Stimulated activated memory B cell treated with anti-CD40 and anti-IgM and Interleukin-4, amounts not matched to agents 10 μg/mL and 1 μg/mL and 100 μg/mL, for 72 hours (primary cell): ENCODE results near the gene IFNL1.
"Not testable (repeated sequence)": the region's sequence is repeated elsewhere in the genome, so short reads cannot be mapped to it uniquely, and the experiment has no call there.

Source experiments
- ATAC-seq: fragments of 150-1000 bp; cut with Tn5 transposase; 2 replicates; pipeline ENCODE4 v1.10.0; 2021
- H3K27ac Mint-ChIP-seq: one replicate; pipeline ENCODE4 v1.8.0; 2022; ENCODE audit warnings: mild to moderate bottlenecking, mixed read lengths
- H3K27me3 Mint-ChIP-seq: one replicate; pipeline ENCODE4 v1.8.0; 2022; ENCODE audit warnings: mixed read lengths
- H3K36me3 Mint-ChIP-seq: one replicate; pipeline ENCODE4 v1.8.0; 2022; ENCODE audit warnings: mixed read lengths
- H3K4me1 Mint-ChIP-seq: one replicate; pipeline ENCODE4 v1.8.0; 2022; ENCODE audit warnings: mixed read lengths
- H3K4me3 Mint-ChIP-seq: one replicate; pipeline ENCODE4 v1.8.0; 2022; ENCODE audit warnings: mild to moderate bottlenecking, moderate library complexity, mixed read lengths
- H3K9me3 Mint-ChIP-seq: one replicate; pipeline ENCODE4 v1.8.0; 2022; ENCODE audit warnings: mixed read lengths

Gene IFNL1

DNA sequence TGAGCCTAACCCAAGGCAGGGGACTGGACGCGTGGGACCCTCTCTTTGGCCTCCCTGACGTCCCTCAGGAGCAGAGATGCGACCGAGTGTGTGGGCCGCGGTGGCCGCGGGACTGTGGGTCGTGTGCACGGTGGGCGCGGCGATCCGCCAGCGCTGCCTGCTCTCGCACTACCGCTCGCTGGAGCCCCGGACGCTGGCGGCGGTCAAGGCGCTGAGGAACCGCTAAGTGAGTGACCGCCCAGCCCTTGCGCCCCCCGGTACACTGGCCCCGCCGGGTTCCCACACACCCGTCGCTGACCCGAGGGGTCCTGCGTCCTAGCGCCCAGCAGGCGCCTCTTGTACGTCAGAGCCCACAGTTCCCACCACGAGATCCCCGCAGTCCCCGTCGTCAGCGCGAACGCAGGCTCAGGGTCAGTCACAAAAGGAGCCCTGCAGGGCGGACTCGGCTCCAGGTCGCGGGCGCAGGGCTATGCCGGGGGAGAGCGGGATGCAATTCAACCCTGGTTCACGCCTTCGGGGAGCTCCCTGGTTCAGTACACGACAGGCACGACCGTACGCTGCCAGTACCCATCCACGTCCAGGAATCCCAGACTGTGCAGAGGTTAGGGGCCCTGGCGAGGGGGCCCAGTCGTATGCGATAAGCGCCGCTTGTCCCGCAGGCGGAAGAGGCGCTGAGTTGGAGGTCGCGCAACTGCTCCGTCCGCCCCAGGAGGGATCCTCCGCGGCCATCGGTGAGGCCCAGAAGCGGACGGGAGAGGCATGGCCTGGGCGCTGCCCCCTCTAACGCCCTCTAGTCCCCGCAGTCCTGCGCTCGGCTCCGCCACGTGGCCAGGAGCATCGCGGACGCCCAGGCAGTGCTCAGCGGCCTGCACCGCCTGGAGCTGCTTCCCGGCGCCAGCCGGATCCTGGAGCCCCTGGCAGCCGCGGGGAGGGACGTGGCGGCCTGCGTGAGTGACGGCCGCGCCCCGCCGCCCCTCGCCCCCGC lies 31.6 kb upstream of the IFNL1 start:
- H3K27me3 Mint-ChIP-seq, result peaks cover 64% of the 10 kb centered on the region
- no peaks in the 10 kb centered on the region for H3K4me1 Mint-ChIP-seq
- ATAC-seq, result no peak
- no peaks in the 10 kb centered on the region for H3K36me3 Mint-ChIP-seq
- no peak overlapping the region for H3K27ac Mint-ChIP-seq
- no peak overlapping the region for H3K4me3 Mint-ChIP-seq
- H3K9me3 Mint-ChIP-seq, result no peaks in the 10 kb centered on the region

DNA sequence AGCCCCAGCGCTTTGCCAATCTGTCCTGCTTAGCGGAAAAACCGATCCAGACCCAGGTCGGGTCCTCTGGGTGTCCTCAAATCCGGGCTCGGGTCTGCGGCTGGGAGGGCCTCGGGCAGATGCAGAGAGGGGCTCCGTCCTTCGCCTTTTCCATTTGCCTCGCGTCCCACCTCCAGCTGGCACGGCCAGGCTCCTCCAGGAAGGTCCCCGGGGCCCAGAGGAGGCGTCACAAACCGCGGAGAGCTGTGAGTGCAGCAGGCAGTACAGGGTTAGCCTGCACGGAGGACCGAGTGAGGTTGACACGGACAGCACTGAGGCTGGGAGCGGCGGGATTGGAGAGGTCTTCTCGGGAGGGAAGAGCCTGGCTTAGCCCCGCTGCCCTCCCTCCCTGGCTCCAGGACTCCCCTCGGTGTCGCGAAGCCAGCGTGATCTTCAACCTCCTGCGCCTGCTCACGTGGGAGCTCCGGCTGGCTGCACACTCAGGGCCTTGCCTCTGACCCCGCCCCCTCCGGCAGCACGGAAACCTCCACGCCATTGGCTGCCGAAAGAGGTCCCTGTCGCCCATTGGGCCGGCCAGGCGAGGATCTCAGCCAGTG lies 30.8 kb upstream of the IFNL1 start:
- no peak for ATAC-seq
- Mint-ChIP-seq H3K27ac (no peak overlapping the region), H3K4me3 (no peak overlapping the region)

GRCh38 chr19:39268085-39268484 lies 28.1 kb upstream of the IFNL1 start, which contains the start of gene IFNL2:
Gene IFNL2 (plus strand): TSS chr19:39268396. CDS start chr19:39268569, 173 bp downstream.
- not testable (repeated sequence) for H3K36me3 Mint-ChIP-seq, H3K4me3 Mint-ChIP-seq

More for the DNA sequence above, 30.8 kb upstream of the IFNL1 start:
- H3K4me1 Mint-ChIP-seq, result no peaks in the 10 kb centered on the region
- no peaks in the 10 kb centered on the region for H3K9me3 Mint-ChIP-seq
- H3K27me3 Mint-ChIP-seq, result peaks cover 72% of the 10 kb centered on the region
- no peaks in the 10 kb centered on the region for H3K36me3 Mint-ChIP-seq

GRCh38 chr19:39268531-39269223 lies 27.5 kb upstream of the IFNL1 start:
- not testable (repeated sequence) for H3K4me1 Mint-ChIP-seq, H3K36me3 Mint-ChIP-seq, H3K4me3 Mint-ChIP-seq, H3K27ac Mint-ChIP-seq, H3K9me3 Mint-ChIP-seq, ATAC-seq
- peaks cover 61% of the 10 kb centered on the region for H3K27me3 Mint-ChIP-seq

More at GRCh38 chr19:39268085-39268484, 28.1 kb upstream of the IFNL1 start, which contains the start of gene IFNL2:
- H3K27me3 Mint-ChIP-seq, result peaks cover 67% of the 10 kb centered on the region
- H3K4me1 Mint-ChIP-seq, ATAC-seq, H3K27ac Mint-ChIP-seq, H3K9me3 Mint-ChIP-seq: not testable (repeated sequence)

GRCh38 chr19:39269369-39269768 lies 26.8 kb upstream of the IFNL1 start:
- H3K27ac Mint-ChIP-seq, H3K4me1 Mint-ChIP-seq, H3K9me3 Mint-ChIP-seq, H3K4me3 Mint-ChIP-seq, H3K36me3 Mint-ChIP-seq, ATAC-seq: not testable (repeated sequence)
- peaks cover 54% of the 10 kb centered on the region for H3K27me3 Mint-ChIP-seq

- Mint-ChIP-seq H3K4me1 (no peaks in the 10 kb centered on the region), H3K27me3 (peaks cover 45% of the 10 kb centered on the region), H3K36me3 (no peaks in the 10 kb centered on the region), H3K9me3 (no peaks in the 10 kb centered on the region), H3K27ac (no peak overlapping the region), H3K4me3 (no peak overlapping the region)
- ATAC-seq, result no peak
These were observed 26.0 kb upstream of the IFNL1 start for GRCh38 chr19:39270036-39270871.

- ATAC-seq, H3K4me3 Mint-ChIP-seq, H3K36me3 Mint-ChIP-seq, H3K4me1 Mint-ChIP-seq, H3K9me3 Mint-ChIP-seq, H3K27ac Mint-ChIP-seq: not testable (repeated sequence)
- peaks cover 35% of the 10 kb centered on the region for H3K27me3 Mint-ChIP-seq
These were observed 22.3 kb upstream of the IFNL1 start for GRCh38 chr19:39273859-39274258.

GRCh38 chr19:39275578-39275977 lies 20.6 kb upstream of the IFNL1 start:
- no peak for ATAC-seq
- Mint-ChIP-seq H3K36me3 (no peaks in the 10 kb centered on the region), H3K27me3 (peaks cover 18% of the 10 kb centered on the region), H3K27ac (no peak overlapping the region), H3K4me3 (no peak overlapping the region), H3K9me3 (no peaks in the 10 kb centered on the region), H3K4me1 (no peaks in the 10 kb centered on the region)

GRCh38 chr19:39276740-39277139 lies 19.5 kb upstream of the IFNL1 start:
- Mint-ChIP-seq H3K4me3 (no peak overlapping the region), H3K27me3 (peaks cover 10% of the 10 kb centered on the region), H3K27ac (no peak overlapping the region), H3K36me3 (no peaks in the 10 kb centered on the region), H3K4me1 (no peaks in the 10 kb centered on the region), H3K9me3 (no peaks in the 10 kb centered on the region)
- ATAC-seq, result no peak

DNA sequence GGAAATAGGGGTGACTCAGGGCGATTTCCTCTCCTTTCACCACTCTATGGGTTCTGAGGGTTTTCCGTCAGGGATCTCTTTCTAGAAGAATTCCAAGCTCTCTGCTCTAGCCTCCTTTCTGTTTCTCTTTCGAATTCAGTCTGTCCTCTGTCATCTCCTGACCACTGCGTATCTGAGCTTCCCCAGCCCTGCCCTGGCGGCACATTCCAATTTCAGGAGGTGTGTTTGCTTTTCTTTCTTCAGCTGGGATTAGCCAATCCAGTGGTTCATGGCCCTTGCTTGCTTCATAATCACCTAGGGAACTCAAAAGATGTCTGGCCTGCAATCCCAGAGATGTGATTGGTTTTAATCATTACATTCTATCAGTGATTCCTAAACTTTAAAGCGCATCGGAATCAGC lies 18.6 kb upstream of the IFNL1 start:
- H3K4me3 Mint-ChIP-seq, result no peak overlapping the region
- no peaks in the 10 kb centered on the region for H3K36me3 Mint-ChIP-seq
- no peak for ATAC-seq
- peaks cover 3% of the 10 kb centered on the region for H3K9me3 Mint-ChIP-seq
- H3K27ac Mint-ChIP-seq, result no peak overlapping the region
- H3K27me3 Mint-ChIP-seq, result peaks cover 10% of the 10 kb centered on the region
- no peaks in the 10 kb centered on the region for H3K4me1 Mint-ChIP-seq

GRCh38 chr19:39282021-39282420 lies 14.2 kb upstream of the IFNL1 start:
- Mint-ChIP-seq H3K4me1 (no peaks in the 10 kb centered on the region), H3K27me3 (peaks cover 25% of the 10 kb centered on the region), H3K4me3 (no peak overlapping the region), H3K9me3 (peaks cover 11% of the 10 kb centered on the region), H3K27ac (no peak overlapping the region), H3K36me3 (no peaks in the 10 kb centered on the region)
- no peak for ATAC-seq

- Mint-ChIP-seq H3K9me3 (peaks cover 14% of the 10 kb centered on the region), H3K27ac (no peak overlapping the region), H3K27me3 (peaks cover 30% of the 10 kb centered on the region), H3K36me3 (no peaks in the 10 kb centered on the region), H3K4me1 (no peaks in the 10 kb centered on the region), H3K4me3 (no peak overlapping the region)
- no peak for ATAC-seq
These were observed 12.2 kb upstream of the IFNL1 start for GRCh38 chr19:39284032-39284431.

GRCh38 chr19:39293394-39293793 lies 2.8 kb upstream of the IFNL1 start:
- Mint-ChIP-seq H3K27me3 (peaks cover 73% of the 10 kb centered on the region), H3K4me3 (no peak overlapping the region), H3K27ac (no peak overlapping the region), H3K4me1 (no peaks in the 10 kb centered on the region), H3K36me3 (no peaks in the 10 kb centered on the region), H3K9me3 (no peaks in the 10 kb centered on the region)
- ATAC-seq, result no peak

- Mint-ChIP-seq H3K27ac (no peak overlapping the region), H3K9me3 (no peaks in the 10 kb centered on the region), H3K27me3 (peaks cover 54% of the 10 kb centered on the region), H3K36me3 (no peaks in the 10 kb centered on the region), H3K4me1 (no peaks in the 10 kb centered on the region), H3K4me3 (no peak overlapping the region)
- no peak for ATAC-seq
These were observed 699 bp downstream of the IFNL1 start for GRCh38 chr19:39296906-39297305.
